Measurements from ENCODE around the gene RERE.

DNA sequence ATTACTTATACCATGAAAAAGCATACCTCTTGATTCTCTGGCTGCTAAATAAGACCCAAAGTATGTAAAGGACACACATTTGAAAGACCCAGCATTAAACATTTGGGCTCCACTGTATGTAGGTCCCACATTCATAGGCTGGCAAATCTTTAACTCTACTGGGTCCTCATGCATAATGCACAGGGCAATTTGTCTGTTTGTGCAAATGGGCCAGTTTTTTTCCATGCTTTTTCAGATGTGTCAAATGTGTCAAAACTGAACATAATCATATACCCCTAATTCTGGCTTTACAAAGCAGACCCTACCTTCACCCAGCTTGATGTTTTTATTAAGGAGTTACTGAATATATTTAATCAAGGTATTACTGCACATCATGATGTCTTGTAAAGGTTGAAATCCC is 63.7 kb downstream of the RERE start:
- TF ChIP-seq, protein P1, sequence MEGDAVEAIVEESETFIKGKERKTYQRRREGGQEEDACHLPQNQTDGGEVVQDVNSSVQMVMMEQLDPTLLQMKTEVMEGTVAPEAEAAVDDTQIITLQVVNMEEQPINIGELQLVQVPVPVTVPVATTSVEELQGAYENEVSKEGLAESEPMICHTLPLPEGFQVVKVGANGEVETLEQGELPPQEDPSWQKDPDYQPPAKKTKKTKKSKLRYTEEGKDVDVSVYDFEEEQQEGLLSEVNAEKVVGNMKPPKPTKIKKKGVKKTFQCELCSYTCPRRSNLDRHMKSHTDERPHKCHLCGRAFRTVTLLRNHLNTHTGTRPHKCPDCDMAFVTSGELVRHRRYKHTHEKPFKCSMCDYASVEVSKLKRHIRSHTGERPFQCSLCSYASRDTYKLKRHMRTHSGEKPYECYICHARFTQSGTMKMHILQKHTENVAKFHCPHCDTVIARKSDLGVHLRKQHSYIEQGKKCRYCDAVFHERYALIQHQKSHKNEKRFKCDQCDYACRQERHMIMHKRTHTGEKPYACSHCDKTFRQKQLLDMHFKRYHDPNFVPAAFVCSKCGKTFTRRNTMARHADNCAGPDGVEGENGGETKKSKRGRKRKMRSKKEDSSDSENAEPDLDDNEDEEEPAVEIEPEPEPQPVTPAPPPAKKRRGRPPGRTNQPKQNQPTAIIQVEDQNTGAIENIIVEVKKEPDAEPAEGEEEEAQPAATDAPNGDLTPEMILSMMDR (conservative IDR thresholded peaks at IDR 0.05; ENCODE audit: low read depth in 2 of 2): no peak
- TF ChIP-seq POLR2AphosphoS5 (IDR thresholded peaks at IDR 0.05; ENCODE audit: low read depth) (no peak), JUNB (IDR thresholded peaks at IDR 0.05; ENCODE audit: unreplicated experiment) (no peak), NANOG (IDR thresholded peaks at IDR 0.05; ENCODE audit: borderline replicate concordance) (no peak), EZH2phosphoT487 (IDR thresholded peaks at IDR 0.05; ENCODE audit: unreplicated experiment) (no peak), EZH2 (IDR thresholded peaks at IDR 0.05; ENCODE audit: low read depth, unreplicated experiment) (no peak)
- TF ChIP-seq, protein P2, sequence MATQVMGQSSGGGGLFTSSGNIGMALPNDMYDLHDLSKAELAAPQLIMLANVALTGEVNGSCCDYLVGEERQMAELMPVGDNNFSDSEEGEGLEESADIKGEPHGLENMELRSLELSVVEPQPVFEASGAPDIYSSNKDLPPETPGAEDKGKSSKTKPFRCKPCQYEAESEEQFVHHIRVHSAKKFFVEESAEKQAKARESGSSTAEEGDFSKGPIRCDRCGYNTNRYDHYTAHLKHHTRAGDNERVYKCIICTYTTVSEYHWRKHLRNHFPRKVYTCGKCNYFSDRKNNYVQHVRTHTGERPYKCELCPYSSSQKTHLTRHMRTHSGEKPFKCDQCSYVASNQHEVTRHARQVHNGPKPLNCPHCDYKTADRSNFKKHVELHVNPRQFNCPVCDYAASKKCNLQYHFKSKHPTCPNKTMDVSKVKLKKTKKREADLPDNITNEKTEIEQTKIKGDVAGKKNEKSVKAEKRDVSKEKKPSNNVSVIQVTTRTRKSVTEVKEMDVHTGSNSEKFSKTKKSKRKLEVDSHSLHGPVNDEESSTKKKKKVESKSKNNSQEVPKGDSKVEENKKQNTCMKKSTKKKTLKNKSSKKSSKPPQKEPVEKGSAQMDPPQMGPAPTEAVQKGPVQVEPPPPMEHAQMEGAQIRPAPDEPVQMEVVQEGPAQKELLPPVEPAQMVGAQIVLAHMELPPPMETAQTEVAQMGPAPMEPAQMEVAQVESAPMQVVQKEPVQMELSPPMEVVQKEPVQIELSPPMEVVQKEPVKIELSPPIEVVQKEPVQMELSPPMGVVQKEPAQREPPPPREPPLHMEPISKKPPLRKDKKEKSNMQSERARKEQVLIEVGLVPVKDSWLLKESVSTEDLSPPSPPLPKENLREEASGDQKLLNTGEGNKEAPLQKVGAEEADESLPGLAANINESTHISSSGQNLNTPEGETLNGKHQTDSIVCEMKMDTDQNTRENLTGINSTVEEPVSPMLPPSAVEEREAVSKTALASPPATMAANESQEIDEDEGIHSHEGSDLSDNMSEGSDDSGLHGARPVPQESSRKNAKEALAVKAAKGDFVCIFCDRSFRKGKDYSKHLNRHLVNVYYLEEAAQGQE (IDR thresholded peaks at IDR 0.05; ENCODE audit: unreplicated experiment): no peak
- TF ChIP-seq, protein P3, sequence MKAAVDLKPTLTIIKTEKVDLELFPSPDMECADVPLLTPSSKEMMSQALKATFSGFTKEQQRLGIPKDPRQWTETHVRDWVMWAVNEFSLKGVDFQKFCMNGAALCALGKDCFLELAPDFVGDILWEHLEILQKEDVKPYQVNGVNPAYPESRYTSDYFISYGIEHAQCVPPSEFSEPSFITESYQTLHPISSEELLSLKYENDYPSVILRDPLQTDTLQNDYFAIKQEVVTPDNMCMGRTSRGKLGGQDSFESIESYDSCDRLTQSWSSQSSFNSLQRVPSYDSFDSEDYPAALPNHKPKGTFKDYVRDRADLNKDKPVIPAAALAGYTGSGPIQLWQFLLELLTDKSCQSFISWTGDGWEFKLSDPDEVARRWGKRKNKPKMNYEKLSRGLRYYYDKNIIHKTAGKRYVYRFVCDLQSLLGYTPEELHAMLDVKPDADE (IDR thresholded peaks at IDR 0.05): no peak
